Thoracic aorta (tissue), 2 donors: Measurements from ENCODE around the gene TSEN34. TPM values are rescaled to one million over a fixed set of nuclear protein-coding genes. Genes with fewer than 3 reads are reported as not detected.
"Not testable (repeated sequence)": the region's sequence is repeated elsewhere in the genome, so short reads cannot be mapped to it uniquely, and the experiment has no call there.

Experiments
- ATAC-seq: fragments of 150-250 bp; one replicate; pipeline ENCODE4 v1.8.0; 2017; ENCODE audit warnings: low read depth; ENCODE audit not compliant: insufficient number of reproducible peaks, low FRiP score
- DNase-seq: peaks from one replicate; pipeline ENCODE4 v3.0.0-alpha.2; 2020; ENCODE audit warnings: low spot score
- H3K27ac ChIP-seq, 2 donors: fragments of 200-600 bp; sonication (generic); 1 replicate in 1 of 2; 2 replicates in 1 of 2; pipeline ENCODE4 v1.5.1; 2016; ENCODE audit warnings: mild to moderate bottlenecking in 2 of 2, moderate library complexity in 2 of 2
- H3K27me3 ChIP-seq: fragments of 200-600 bp; sonication (generic); replicated peaks from 2 replicates; pipeline ENCODE4 v1.6.0; 2016; ENCODE audit warnings: mild to moderate bottlenecking; ENCODE audit not compliant: insufficient read depth
- H3K36me3 ChIP-seq: fragments of 200-600 bp; sonication (generic); one replicate; pipeline ENCODE4 v1.5.1; 2016
- H3K4me1 ChIP-seq, 2 donors: fragments of 200-600 bp; sonication (generic); 1 replicate in 1 of 2; 2 replicates in 1 of 2; pipeline versions ENCODE4 v1.5.1 to v1.6.0; 2016; ENCODE audit warnings: low read depth in 2 of 2, mild to moderate bottlenecking in 1 of 2; ENCODE audit not compliant: control insufficient read depth in 1 of 2
- H3K4me3 ChIP-seq: fragments of 200-600 bp; sonication (generic); 2 replicates; pipeline ENCODE4 v1.5.1; 2016; ENCODE audit warnings: mild to moderate bottlenecking
- H3K9me3 ChIP-seq: fragments of 200-600 bp; sonication (generic); 2 replicates; pipeline ENCODE4 v1.5.1; 2016
- total RNA-seq, 2 donors: library from RNA; depleted of rRNA; stranded (reverse); fragments of >200 nt; gene quantifications; one replicate each; pipeline versions ENCODE4 v1.1.0 to v1.2.3, GENCODE V29; 2016
- TF ChIP-seq, protein P1 (sequence below): fragments of 200-600 bp; sonication (generic); IDR thresholded peaks from one replicate; pipeline ENCODE4 v1.5.1; 2019; ENCODE audit warnings: antibody characterized with exemption

The TSEN34 gene
- total RNA-seq, 2 donors from 2014 or later = 38.5 to 60.7 TPM

DNA sequence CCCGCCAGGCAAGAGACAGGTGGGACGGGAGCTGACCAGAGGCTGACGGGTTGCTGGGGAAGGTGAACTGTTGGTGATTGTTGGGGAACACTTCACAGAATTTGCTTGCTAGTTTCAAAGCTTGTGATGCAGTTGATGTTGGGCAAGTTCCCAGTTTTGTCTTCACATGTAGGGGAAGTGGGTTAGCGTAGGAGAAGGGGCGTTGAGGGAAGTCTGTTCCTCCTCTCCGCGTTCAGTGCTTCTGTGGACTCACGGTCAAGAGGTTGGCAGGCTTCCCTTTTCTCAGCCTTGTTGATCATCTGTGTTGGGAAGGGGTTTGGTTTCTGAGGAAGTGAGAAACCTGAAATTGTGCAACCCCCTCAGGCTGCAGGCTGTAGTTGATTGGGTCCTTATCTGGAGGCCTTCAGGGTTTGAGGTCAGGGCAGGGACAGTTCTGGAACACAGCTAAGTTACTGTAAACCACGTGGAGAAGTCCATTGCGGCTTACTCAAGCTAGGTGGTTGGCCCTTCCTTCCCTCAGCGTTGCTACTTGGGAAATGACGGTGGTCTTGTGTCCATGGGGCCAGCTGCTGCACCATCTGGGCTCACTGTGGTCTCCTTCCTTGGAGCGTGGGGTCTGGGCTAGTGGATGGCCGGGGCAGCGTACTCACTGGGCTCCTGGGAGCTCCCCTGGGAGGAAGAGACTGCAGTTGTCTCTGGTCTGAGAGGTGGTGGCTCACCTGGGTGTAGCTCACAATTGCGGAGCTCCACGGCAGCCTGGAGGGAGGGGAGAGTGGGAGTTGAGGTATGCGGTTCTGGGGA is 17.1 kb downstream of the TSEN34 start:
- DNase-seq (no peak), ATAC-seq (no peak)
- Histone ChIP-seq H3K27ac (peak overlapping the region; percentile 36 to 61), H3K9me3 (no peaks in the 10 kb centered on the region), H3K27me3 (no peaks in the 10 kb centered on the region), H3K4me1 (peaks cover 14 to 43% of the 10 kb centered on the region in 2 donors), H3K36me3 (peaks cover 39% of the 10 kb centered on the region), H3K4me3 (no peak overlapping the region)
- TF ChIP-seq, protein P1, sequence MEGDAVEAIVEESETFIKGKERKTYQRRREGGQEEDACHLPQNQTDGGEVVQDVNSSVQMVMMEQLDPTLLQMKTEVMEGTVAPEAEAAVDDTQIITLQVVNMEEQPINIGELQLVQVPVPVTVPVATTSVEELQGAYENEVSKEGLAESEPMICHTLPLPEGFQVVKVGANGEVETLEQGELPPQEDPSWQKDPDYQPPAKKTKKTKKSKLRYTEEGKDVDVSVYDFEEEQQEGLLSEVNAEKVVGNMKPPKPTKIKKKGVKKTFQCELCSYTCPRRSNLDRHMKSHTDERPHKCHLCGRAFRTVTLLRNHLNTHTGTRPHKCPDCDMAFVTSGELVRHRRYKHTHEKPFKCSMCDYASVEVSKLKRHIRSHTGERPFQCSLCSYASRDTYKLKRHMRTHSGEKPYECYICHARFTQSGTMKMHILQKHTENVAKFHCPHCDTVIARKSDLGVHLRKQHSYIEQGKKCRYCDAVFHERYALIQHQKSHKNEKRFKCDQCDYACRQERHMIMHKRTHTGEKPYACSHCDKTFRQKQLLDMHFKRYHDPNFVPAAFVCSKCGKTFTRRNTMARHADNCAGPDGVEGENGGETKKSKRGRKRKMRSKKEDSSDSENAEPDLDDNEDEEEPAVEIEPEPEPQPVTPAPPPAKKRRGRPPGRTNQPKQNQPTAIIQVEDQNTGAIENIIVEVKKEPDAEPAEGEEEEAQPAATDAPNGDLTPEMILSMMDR = no peak

- TF ChIP-seq, protein P1 = no peak
- H3K27me3 ChIP-seq = no peaks in the 10 kb centered on the region
- H3K36me3 ChIP-seq = peaks cover 39% of the 10 kb centered on the region
- no peak overlapping the region for H3K4me3 ChIP-seq
- peak overlapping the region; percentile 10 to 61 for H3K27ac ChIP-seq
- ATAC-seq = no peak
- DNase-seq = no peak
- no peaks in the 10 kb centered on the region for H3K9me3 ChIP-seq
- peaks cover 9 to 37% of the 10 kb centered on the region in 2 donors for H3K4me1 ChIP-seq
Measured at GRCh38 chr19:54208784-54209057, 17.6 kb downstream of the TSEN34 start.

DNA sequence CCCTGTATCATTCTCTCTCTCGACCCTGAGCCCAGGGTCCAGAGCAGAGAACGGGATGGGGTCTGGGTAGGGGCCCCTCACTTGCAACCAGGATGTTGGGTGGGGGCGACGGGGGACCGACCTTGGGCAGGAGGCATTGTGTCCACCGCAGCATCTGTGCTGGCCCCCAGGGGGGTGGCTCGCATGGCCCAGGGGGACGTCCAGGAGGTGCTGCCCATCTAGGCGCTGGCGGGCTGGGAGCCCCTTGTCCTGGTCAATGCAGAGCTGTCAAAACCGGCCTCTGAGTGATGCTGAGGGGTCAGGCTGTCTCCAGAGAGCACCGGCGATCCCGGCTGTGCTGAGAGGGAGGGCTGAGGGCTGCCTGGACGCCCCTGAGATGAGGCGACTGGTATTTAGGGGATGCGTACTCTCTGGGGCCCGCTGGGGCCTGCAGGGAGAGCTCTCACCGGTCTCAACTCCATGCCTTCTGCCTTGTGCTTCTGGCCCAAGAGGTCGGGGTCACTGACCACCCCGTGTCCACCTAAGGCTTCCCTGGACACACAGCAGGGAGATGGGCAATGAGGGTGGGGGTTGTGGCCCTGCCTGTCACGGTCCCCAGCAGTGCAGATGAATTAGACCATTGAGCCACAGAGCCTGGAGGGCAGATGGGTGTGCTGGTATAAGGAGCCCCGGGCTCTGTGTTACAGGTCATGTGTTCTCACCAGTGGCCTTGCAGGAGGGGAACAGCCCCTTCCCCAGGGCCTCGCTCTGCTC is 18.1 kb downstream of the TSEN34 start:
- H3K27me3 ChIP-seq = no peaks in the 10 kb centered on the region
- no peak for ATAC-seq
- H3K27ac ChIP-seq = peak overlapping the region; percentile 10 to 61
- H3K36me3 ChIP-seq = peaks cover 33% of the 10 kb centered on the region
- H3K9me3 ChIP-seq = no peaks in the 10 kb centered on the region
- no peak for DNase-seq
- no peak overlapping the region for H3K4me3 ChIP-seq
- H3K4me1 ChIP-seq = peaks cover 7 to 32% of the 10 kb centered on the region in 2 donors
- TF ChIP-seq, protein P1 = no peak

DNA sequence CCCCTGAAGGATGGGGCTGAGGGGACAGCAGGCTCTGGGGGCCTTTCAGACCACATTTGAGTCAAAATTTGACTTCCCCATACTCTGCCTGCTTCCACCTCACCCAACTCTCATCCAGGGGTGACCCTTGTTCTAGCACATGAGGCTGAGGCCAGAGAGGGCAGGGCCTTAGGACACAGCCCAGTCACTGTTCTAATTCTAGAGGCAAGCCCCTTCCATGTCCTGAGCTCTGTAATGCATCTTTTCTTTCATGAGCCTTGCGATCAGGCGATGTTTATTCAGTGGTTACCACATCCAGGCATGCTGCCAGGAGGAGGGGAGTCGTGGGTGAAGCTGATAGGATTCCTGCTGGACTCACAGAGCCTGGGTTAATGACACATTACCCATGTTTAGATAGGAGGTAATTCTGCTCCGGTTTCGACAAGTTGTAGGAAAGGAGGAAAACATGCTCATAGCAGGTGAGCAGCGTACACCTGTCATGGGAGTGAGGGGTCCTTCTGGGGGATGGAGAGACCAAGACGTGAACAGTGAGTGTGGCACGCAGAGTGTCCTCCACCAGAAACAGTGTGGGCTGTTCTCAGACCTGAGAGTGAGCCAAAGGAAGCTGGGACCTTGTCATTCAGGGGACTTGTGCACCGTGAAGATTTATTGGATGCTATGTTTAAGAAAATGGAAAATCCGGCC is 18.8 kb downstream of the TSEN34 start:
- Histone ChIP-seq H3K27ac (peak overlapping the region; percentile 10 to 61), H3K9me3 (no peaks in the 10 kb centered on the region), H3K4me3 (no peak overlapping the region), H3K36me3 (peaks cover 28% of the 10 kb centered on the region), H3K4me1 (peaks cover 7 to 25% of the 10 kb centered on the region in 2 donors), H3K27me3 (no peaks in the 10 kb centered on the region)
- TF ChIP-seq, protein P1 = no peak
- ATAC-seq (peak; percentile 77), DNase-seq (peak; percentile 65)

GRCh38 chr19:54211235-54211634 is 20.1 kb downstream of the TSEN34 start:
- DNase-seq = no peak
- Histone ChIP-seq H3K36me3 (peaks cover 16% of the 10 kb centered on the region), H3K27ac (no peak overlapping the region), H3K4me1 (peaks cover 7 to 18% of the 10 kb centered on the region in 2 donors), H3K27me3 (no peaks in the 10 kb centered on the region), H3K4me3 (no peak overlapping the region), H3K9me3 (no peaks in the 10 kb centered on the region)
- ATAC-seq = no peak
- TF ChIP-seq, protein P1 = no peak

- H3K36me3 ChIP-seq, H3K27ac ChIP-seq: not testable (repeated sequence)
- H3K4me1 ChIP-seq = peaks cover 6 to 10% of the 10 kb centered on the region in 2 donors
Measured at GRCh38 chr19:54214217-54214616, 23.1 kb downstream of the TSEN34 start.

DNA sequence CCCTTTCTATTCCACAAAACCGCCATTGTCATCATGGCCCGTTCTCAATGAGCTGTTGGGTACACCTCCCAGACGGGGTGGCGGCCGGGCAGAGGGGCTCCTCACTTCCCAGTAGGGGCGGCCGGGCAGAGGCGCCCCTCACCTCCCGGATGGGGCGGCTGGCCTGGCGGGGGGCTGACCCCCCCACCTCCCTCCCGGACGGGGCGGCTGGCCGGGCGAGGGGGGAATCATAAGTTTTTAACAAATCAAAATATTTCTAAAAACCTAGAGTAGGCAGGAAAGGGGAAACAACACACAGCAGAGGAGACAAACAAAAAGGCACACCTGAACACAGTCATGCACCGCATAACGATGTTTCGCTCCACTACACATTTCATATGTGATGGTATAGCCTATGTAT is 23.6 kb downstream of the TSEN34 start:
- not testable (repeated sequence) for H3K4me1 ChIP-seq, DNase-seq, H3K36me3 ChIP-seq, H3K4me3 ChIP-seq, H3K27ac ChIP-seq, H3K27me3 ChIP-seq, H3K9me3 ChIP-seq, ATAC-seq

More at GRCh38 chr19:54214217-54214616, 23.1 kb downstream of the TSEN34 start:
- not testable (repeated sequence) for H3K27me3 ChIP-seq, ATAC-seq, DNase-seq, H3K4me3 ChIP-seq, H3K9me3 ChIP-seq
